ENCODE measurements around the gene NR2F2.

NR2F2 gene

GRCh38 chr15:96330450-96331143 lies at the start of gene NR2F2:
Gene NR2F2 (plus strand): TSS chr15:96330700. CDS start chr15:96332106, 1,406 bp downstream.
- peak in 1 of 3 experiments; percentile 23 for DNase-seq (ENCODE audit: low read depth in 2 of 3, low spot score in 2 of 3)

GRCh38 chr15:96285305-96285704 lies 45.2 kb upstream of the NR2F2 start:
- no peak for DNase-seq (ENCODE audit: low read depth in 2 of 3, low spot score in 2 of 3)

- no peak for DNase-seq (ENCODE audit: low read depth in 2 of 3, low spot score in 2 of 3)
Observed at GRCh38 chr15:96285729-96286254, 44.7 kb upstream of the NR2F2 start.

- no peak for DNase-seq (ENCODE audit: low read depth in 2 of 3, low spot score in 2 of 3)
Observed at GRCh38 chr15:96290679-96291078, 39.8 kb upstream of the NR2F2 start.

- no peak for DNase-seq (ENCODE audit: low read depth in 2 of 3, low spot score in 2 of 3)
Observed at GRCh38 chr15:96292635-96293034, 37.9 kb upstream of the NR2F2 start.

- DNase-seq (ENCODE audit: low read depth in 2 of 3, low spot score in 2 of 3), result no peak
Observed at GRCh38 chr15:96293441-96293840, 37.1 kb upstream of the NR2F2 start.

GRCh38 chr15:96294766-96295165 lies 35.7 kb upstream of the NR2F2 start:
- DNase-seq (ENCODE audit: low read depth in 2 of 3, low spot score in 2 of 3), result no peak

- no peak for DNase-seq (ENCODE audit: low read depth in 2 of 3, low spot score in 2 of 3)
Observed at GRCh38 chr15:96296264-96296663, 34.2 kb upstream of the NR2F2 start.

GRCh38 chr15:96297783-96298182 lies 32.7 kb upstream of the NR2F2 start:
- no peak for DNase-seq (ENCODE audit: low read depth in 2 of 3, low spot score in 2 of 3)

- DNase-seq (ENCODE audit: low read depth in 2 of 3, low spot score in 2 of 3), result no peak
Observed at GRCh38 chr15:96298217-96298616, 32.3 kb upstream of the NR2F2 start.

- DNase-seq (ENCODE audit: low read depth in 2 of 3, low spot score in 2 of 3), result no peak
Observed at GRCh38 chr15:96300836-96301235, 29.7 kb upstream of the NR2F2 start.

GRCh38 chr15:96303503-96304056 lies 26.9 kb upstream of the NR2F2 start:
- no peak for DNase-seq (ENCODE audit: low read depth in 2 of 3, low spot score in 2 of 3)

GRCh38 chr15:96304839-96305238 lies 25.7 kb upstream of the NR2F2 start:
- DNase-seq (ENCODE audit: low read depth in 2 of 3, low spot score in 2 of 3), result no peak

GRCh38 chr15:96306321-96306720 lies 24.2 kb upstream of the NR2F2 start:
- no peak for DNase-seq (ENCODE audit: low read depth in 2 of 3, low spot score in 2 of 3)

- no peak for DNase-seq (ENCODE audit: low read depth in 2 of 3, low spot score in 2 of 3)
Observed at GRCh38 chr15:96307856-96308394, 22.6 kb upstream of the NR2F2 start.

GRCh38 chr15:96309143-96309660 lies 21.3 kb upstream of the NR2F2 start:
- no peak for DNase-seq (ENCODE audit: low read depth in 2 of 3, low spot score in 2 of 3)

GRCh38 chr15:96311256-96311955 lies 19.1 kb upstream of the NR2F2 start:
- no peak for DNase-seq (ENCODE audit: low read depth in 2 of 3, low spot score in 2 of 3)

GRCh38 chr15:96311956-96312294 lies 18.6 kb upstream of the NR2F2 start:
- no peak for DNase-seq (ENCODE audit: low read depth in 2 of 3, low spot score in 2 of 3)

GRCh38 chr15:96312641-96313335 lies 17.7 kb upstream of the NR2F2 start:
- no peak for DNase-seq (ENCODE audit: low read depth in 2 of 3, low spot score in 2 of 3)

- no peak for DNase-seq (ENCODE audit: low read depth in 2 of 3, low spot score in 2 of 3)
Observed at GRCh38 chr15:96314518-96314917, 16.0 kb upstream of the NR2F2 start.

- DNase-seq (ENCODE audit: low read depth in 2 of 3, low spot score in 2 of 3), result no peak
Observed at GRCh38 chr15:96314963-96315362, 15.5 kb upstream of the NR2F2 start.

Data from activated CD8-positive, alpha-beta memory T cell treated with anti-CD3 and anti-CD28 coated beads for 48 hours (primary cell).